ENCODE measurements around the gene PROZ. TPM values are rescaled to one million over a fixed set of nuclear protein-coding genes. Genes with fewer than 3 reads are reported as not detected.
A peak's percentile ranks its signal among the peaks of the same experiment; 100 is the strongest.

PROZ gene
- total and polyA plus RNA-seq, 5 experiments from 2014 or later = not detected

GRCh38 chr13:113209759-113210421, 51.4 kb downstream of the PROZ start:
- peaks cover 6 to 29% (median 15%) of the 10 kb centered on the region in 3 donors for H3K36me3 Mint-ChIP-seq
- H3K9me3 Mint-ChIP-seq = no peaks in the 10 kb centered on the region
- POLR2A ChIA-PET = interaction anchor here (0.8 to 3.3 kb wide), 12 partner anchors 8 to 266 kb away, joined by 3 to 27 read pairs (median 6); partner anchors contain the start of gene LAMP1
- ATAC-seq (peak; percentile 69 to 81), DNase-seq (peak; percentile 64 to 87 (median 78))
- no peaks in the 10 kb centered on the region for H3K27me3 Mint-ChIP-seq
- H3K27ac Mint-ChIP-seq = peak overlapping the region in 9 of 10 donors; percentile 66 to 93 (median 89)
- H3K4me3 Mint-ChIP-seq = peak overlapping the region; percentile 70 to 89 (median 82)
- H3K4me1 Mint-ChIP-seq = peaks cover 29 to 48% (median 36%) of the 10 kb centered on the region in 4 donors

- POLR2A ChIA-PET = interaction anchor here (0.6 kb wide), 1 partner anchor 252 kb away, joined by 3 read pairs; no protein-coding TSS in a partner anchor
- H3K27me3 Mint-ChIP-seq = no peaks in the 10 kb centered on the region
- no peaks in the 10 kb centered on the region for H3K9me3 Mint-ChIP-seq
- no peak for ATAC-seq
- H3K27ac Mint-ChIP-seq = peak overlapping the region in 7 of 10 donors; percentile 30 to 82 (median 71)
- peaks cover 19 to 39% (median 27%) of the 10 kb centered on the region in 4 donors for H3K4me1 Mint-ChIP-seq
- DNase-seq = no peak
- peaks cover 6 to 22% (median 12%) of the 10 kb centered on the region in 3 donors for H3K36me3 Mint-ChIP-seq
- H3K4me3 Mint-ChIP-seq = peak overlapping the region; percentile 54 to 86 (median 73)
Measured at GRCh38 chr13:113210833-113211232, 52.4 kb downstream of the PROZ start.

- Mint-ChIP-seq H3K4me1 (peaks cover 10 to 29% (median 20%) of the 10 kb centered on the region in 4 donors), H3K27me3 (no peaks in the 10 kb centered on the region), H3K27ac (peak overlapping the region in 3 of 10 donors; percentile 1 to 66 (median 52)), H3K36me3 (peaks cover 6 to 13% (median 12%) of the 10 kb centered on the region in 3 donors), H3K9me3 (no peaks in the 10 kb centered on the region), H3K4me3 (peak overlapping the region in 9 of 10 donors; percentile 20 to 83 (median 56))
- POLR2A ChIA-PET = interaction anchor here (0.6 kb wide), 2 partner anchors 64 to 251 kb away, joined by 3 to 4 read pairs; no protein-coding TSS in a partner anchor
- ATAC-seq (no peak), DNase-seq (peak in 2 of 10 donors; percentile 5 to 10)
Measured at GRCh38 chr13:113211774-113212173, 53.3 kb downstream of the PROZ start.

- no peak for DNase-seq
- no peak for ATAC-seq
- Mint-ChIP-seq H3K27ac (peak overlapping the region in 2 of 10 donors; percentile 6 to 40), H3K27me3 (no peaks in the 10 kb centered on the region), H3K36me3 (peaks cover 6 to 40% (median 8%) of the 10 kb centered on the region in 3 donors), H3K4me1 (peaks cover 7 to 19% (median 17%) of the 10 kb centered on the region in 4 donors), H3K9me3 (no peaks in the 10 kb centered on the region), H3K4me3 (no peak overlapping the region)
- POLR2A ChIA-PET = no interaction called here
Measured at GRCh38 chr13:113216254-113217048, 58.0 kb downstream of the PROZ start.

GRCh38 chr13:113218586-113218985, 60.1 kb downstream of the PROZ start:
- Mint-ChIP-seq H3K27me3 (no peaks in the 10 kb centered on the region), H3K36me3 (peaks cover 0 to 50% (median 2%) of the 10 kb centered on the region in 3 donors), H3K27ac (no peak overlapping the region), H3K4me1 (peaks cover 15 to 28% (median 20%) of the 10 kb centered on the region in 4 donors), H3K4me3 (no peak overlapping the region), H3K9me3 (no peaks in the 10 kb centered on the region)
- POLR2A ChIA-PET = interaction anchor here (1.4 kb wide), 1 partner anchor 9 kb away, joined by 4 read pairs; the partner anchor contains the start of gene CUL4A
- no peak for DNase-seq
- no peak for ATAC-seq

GRCh38 chr13:113219256-113219940, 61.0 kb downstream of the PROZ start:
- H3K9me3 Mint-ChIP-seq = no peaks in the 10 kb centered on the region
- ATAC-seq (no peak), DNase-seq (no peak)
- no peak overlapping the region for H3K4me3 Mint-ChIP-seq
- H3K36me3 Mint-ChIP-seq = peaks cover 0 to 58% (median 2%) of the 10 kb centered on the region in 3 donors
- H3K4me1 Mint-ChIP-seq = peaks cover 15 to 30% (median 18%) of the 10 kb centered on the region in 4 donors
- H3K27me3 Mint-ChIP-seq = no peaks in the 10 kb centered on the region
- POLR2A ChIA-PET = interaction anchor here (1.4 kb wide), 1 partner anchor 10 kb away, joined by 4 read pairs; the partner anchor contains the start of gene CUL4A
- H3K27ac Mint-ChIP-seq = peak overlapping the region in 2 of 10 donors; percentile 13 to 67

- Mint-ChIP-seq H3K27ac (peak overlapping the region in 1 of 10 donors; percentile 11), H3K27me3 (no peaks in the 10 kb centered on the region), H3K36me3 (peaks cover 0 to 66% (median 2%) of the 10 kb centered on the region in 3 donors), H3K4me1 (peaks cover 15 to 31% (median 18%) of the 10 kb centered on the region in 4 donors), H3K4me3 (no peak overlapping the region), H3K9me3 (no peaks in the 10 kb centered on the region)
- DNase-seq (no peak), ATAC-seq (no peak)
- POLR2A ChIA-PET = no interaction called here
Measured at GRCh38 chr13:113220141-113220598, 61.7 kb downstream of the PROZ start.

- Mint-ChIP-seq H3K4me3 (no peak overlapping the region), H3K36me3 (peaks cover 0 to 73% (median 2%) of the 10 kb centered on the region in 3 donors), H3K9me3 (no peaks in the 10 kb centered on the region), H3K27ac (peak overlapping the region in 3 of 10 donors; percentile 46 to 66 (median 58)), H3K27me3 (no peaks in the 10 kb centered on the region), H3K4me1 (peaks cover 15 to 31% (median 18%) of the 10 kb centered on the region in 4 donors)
- ATAC-seq (peak; percentile 33 to 50), DNase-seq (peak in 1 of 10 donors; percentile 22)
- POLR2A ChIA-PET = no interaction called here
Measured at GRCh38 chr13:113220877-113221276, 62.4 kb downstream of the PROZ start.

Other genes starting within 250 kb of the PROZ start
- gene MCF2L, start 189.4 kb upstream of the PROZ start, total RNA-seq = 10 to 100 TPM; 26.2 to 30.3 TPM
- gene MCF2L, start 189.4 kb upstream of the PROZ start, polyA plus RNA-seq = 1 to 10 TPM in 2 of 3 donors, under 1 TPM in 1; 0.81 to 4.4 (median 2.4) TPM
- gene F7, start 52.9 kb upstream of the PROZ start, total RNA-seq = under 1 TPM; 0.14 to 0.36 TPM
- under 1 TPM in 1 of 3 donors, not detected in 2; 0.16 TPM for gene F7, start 52.9 kb upstream of the PROZ start, polyA plus RNA-seq
- not detected for gene F10, start 35.8 kb upstream of the PROZ start, total RNA-seq
- not detected for gene F10, start 35.8 kb upstream of the PROZ start, polyA plus RNA-seq
- 10 to 100 TPM; 73.8 to 73.9 TPM for gene PCID2, start 50.0 kb downstream of the PROZ start, total RNA-seq
- gene PCID2, start 50.0 kb downstream of the PROZ start, polyA plus RNA-seq = 10 to 100 TPM; 64.6 to 68.6 (median 66.9) TPM
- gene CUL4A, start 51.0 kb downstream of the PROZ start, total RNA-seq = 10 to 100 TPM; 83.2 to 90.8 TPM
- 10 to 100 TPM; 36.1 to 49.2 (median 36.7) TPM for gene CUL4A, start 51.0 kb downstream of the PROZ start, polyA plus RNA-seq
- gene LAMP1, start 138.6 kb downstream of the PROZ start, total RNA-seq = 100 to 1,000 TPM; 101 to 109 TPM
- 10 to 100 TPM; 22.7 to 28.1 (median 23.0) TPM for gene LAMP1, start 138.6 kb downstream of the PROZ start, polyA plus RNA-seq
- not detected for gene GRTP1, start 205.5 kb downstream of the PROZ start, total RNA-seq
- not detected for gene GRTP1, start 205.5 kb downstream of the PROZ start, polyA plus RNA-seq